HG03060 (cell line): ENCODE data around the gene DTNB.

ENCODE experiments used
- ATAC-seq: cut with Tn5 transposase; IDR thresholded peaks from one replicate; pipeline ENCODE4 v1.9.1; 2021; ENCODE audit warnings: low read depth, moderate number of reproducible peaks; ENCODE audit not compliant: unreplicated experiment

DTNB gene

DNA sequence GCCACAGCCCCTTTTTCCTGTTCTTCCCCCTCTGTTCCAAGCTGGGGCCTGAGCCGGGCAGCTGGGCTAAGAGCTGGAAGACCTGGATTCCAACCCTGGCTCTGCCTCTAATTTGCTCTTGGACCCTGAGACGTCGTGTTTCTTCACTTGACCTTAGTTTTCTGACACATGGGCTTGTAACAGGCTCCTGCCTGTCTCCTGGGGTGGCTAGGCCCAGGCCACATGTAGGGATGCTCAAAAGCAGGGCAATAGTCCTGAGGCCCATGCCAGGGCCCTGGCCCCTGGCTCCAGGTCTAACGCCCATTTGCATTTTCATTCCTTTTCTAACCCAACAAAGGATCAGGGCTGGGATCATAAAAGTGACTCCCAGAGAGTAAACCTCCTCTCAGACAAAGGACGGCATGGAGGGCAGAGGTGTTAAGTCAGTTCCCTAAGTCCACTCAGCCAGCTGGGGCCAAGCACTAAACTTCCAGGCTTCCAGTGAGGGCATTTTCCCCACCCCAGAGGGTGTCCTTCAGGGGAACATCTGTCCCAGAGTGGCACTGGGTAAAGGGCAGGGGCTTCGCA is 315.0 kb downstream of the DTNB start:
- ATAC-seq: no peak

DNA sequence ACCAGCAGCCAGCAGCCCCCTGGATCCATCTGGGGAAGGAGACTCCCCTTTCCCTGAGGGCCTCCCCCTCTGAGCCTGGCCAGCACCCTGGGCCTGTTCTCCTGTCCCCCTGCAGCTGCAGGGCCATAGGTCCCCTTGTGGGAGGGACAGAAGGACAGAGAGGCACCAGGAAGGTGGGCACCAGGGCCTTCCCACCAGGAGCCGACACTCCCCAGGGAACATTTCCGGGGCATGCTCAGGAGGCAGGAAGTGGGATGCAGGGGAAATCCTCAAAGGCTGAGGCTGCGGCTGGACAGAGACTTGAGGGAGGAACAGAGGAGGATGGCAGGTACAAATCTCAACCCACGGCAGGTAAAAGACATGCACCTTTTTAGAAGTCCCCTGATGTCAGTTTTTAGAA is 317.3 kb downstream of the DTNB start:
- ATAC-seq: no peak

DNA sequence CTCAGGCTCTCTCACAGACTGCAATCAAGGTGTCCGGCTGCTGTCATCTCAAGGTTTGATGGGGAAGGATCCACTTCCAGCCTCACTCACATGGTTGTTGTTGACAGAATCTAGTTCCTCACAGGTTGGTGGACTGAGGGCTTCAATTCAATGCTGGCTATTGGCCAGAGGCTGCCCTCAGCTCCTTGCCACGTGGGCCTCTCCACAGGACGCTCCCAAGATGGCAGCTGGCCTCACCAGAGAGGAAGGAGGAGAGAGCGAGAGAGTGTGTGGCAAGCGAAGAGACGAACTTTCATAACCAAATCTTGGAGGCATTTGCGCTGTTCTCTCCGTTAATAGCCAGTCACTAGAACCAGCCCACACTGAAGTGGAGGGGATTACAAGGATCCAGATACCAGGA is 318.1 kb downstream of the DTNB start:
- no peak for ATAC-seq

DNA sequence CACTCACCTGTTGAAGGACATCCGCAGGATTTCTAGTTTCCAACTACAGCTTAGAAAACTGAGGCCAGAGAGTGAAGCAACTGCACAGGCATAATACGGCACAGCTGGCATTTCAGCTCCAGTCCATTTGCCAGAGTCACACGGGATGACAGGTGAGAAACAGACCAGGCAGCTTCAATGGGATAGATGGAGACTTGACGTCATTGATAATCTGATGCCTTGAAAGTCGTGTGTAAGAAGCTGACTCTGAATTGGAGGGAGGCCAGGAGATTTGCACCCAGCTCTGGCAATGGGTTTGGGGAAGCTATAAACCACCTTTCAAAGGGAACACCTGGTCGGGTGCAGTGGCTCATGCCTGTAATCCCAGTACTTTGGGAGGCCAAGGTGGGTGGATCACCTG is 319.3 kb downstream of the DTNB start:
- ATAC-seq: no peak

DNA sequence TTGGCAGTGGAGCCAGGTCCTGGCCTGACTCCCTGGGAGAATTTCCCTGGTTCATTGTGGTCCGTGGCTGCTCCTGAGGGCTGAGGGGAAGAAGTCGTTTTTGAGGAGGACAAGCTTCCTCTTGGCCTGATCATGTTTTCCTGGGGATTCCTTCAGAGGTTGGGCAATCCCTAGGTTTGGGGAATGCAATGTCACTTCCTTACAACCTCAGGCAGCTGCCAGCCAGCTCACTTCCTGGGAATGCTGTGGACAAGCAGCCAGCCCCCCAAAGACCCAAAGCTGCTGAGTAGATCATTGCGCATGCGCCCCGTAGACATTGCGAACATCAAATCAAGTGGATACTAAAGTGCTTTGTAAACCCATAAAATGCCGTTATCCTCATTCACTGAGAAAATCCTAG is 324.0 kb downstream of the DTNB start:
- no peak for ATAC-seq

- ATAC-seq: no peak
These were observed 325.5 kb downstream of the DTNB start for GRCh38 chr2:25347846-25348245.

DNA sequence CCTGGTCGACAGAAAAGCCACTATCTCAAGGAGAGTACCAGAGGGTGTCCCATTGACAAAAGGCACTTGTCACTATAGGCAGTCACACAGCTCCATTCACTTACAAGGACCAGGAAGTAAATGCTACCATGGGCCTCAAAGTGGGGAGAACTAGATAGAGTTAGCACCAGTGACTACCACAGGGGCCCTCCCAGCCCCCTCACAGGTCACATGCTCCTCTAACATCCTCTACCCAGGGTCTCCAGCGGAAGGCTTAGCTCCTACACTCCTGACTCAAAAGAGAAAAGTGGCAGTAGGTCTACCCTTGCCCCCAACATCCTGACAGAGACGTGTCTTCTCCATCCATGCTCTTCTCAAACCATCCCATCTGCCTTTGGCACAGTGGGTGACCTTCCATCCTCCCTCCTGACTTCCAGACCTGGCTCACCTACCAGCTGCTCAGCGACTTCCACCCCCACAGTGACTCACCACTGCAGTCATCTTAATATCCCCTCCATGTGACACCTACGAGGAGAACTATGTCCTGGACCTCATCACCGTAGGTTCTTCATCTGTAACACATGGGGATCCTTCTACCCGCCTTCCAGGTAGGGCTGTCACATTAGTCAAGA is 326.1 kb downstream of the DTNB start:
- no peak for ATAC-seq

GRCh38 chr2:25343187-25343825 is 330.1 kb downstream of the DTNB start:
- no peak for ATAC-seq

- ATAC-seq: no peak
These were observed 330.8 kb downstream of the DTNB start for GRCh38 chr2:25342372-25343186.

DNA sequence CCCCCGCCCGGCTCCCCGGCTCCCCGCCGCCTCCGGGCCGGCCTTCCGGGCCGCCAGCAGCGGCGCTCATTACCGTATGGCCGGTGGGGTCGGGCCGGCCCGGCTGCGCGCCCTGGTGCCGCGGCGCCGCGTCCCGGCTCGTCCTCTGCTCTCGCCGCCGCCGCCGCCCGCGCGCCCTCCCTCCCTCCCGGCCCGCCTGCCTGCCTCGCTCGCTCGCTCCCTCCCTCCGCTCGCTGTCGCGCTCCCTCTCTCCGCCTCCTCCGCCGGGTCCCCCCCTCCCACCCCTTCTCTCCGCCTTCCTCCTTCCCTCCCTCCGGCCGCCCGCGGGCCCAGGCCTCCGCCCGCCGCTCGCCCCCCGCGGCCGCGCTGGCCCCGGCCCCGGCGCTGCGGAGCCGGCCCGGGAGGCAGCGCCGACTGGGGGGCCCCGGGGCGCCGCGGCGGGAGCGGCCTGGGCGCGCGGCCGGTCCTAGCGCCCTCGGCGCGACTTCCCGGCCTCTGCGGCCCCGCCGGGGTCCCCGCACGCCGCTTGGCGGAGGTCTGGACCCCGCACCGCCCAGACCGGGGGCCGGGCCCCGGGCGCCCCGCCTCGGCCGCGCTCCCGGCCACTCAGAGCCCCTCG is 331.5 kb downstream of the DTNB start, which contains the start of gene DNMT3A:
Gene DNMT3A (minus strand): TSS at position 173 of the 619 bp plus-strand sequence. CDS start 27,941 bp downstream, outside the sequence.
- no peak for ATAC-seq

- no peak for ATAC-seq
These were observed 332.2 kb downstream of the DTNB start for GRCh38 chr2:25341011-25341727.

- ATAC-seq: no peak
These were observed 333.0 kb downstream of the DTNB start for GRCh38 chr2:25340181-25340921.

DNA sequence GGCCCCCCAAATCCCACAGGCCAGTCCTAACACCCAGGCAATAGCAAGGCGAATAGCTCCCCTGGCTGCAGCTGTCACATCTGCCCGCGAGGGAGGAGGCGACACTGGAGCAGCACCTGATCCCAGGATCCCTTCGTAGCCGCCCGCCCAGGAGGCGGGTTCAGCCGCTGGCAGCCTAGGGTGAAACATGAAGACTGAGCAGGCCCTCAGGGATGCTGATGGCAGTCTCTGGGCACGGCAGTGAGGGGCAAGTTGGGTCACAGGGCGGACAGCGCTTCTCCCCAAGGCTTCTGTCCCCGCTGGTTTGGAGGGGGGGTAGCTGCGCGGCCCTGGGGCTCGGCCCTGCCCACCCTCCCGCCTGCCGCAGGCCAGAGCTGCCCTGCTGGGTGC is 333.6 kb downstream of the DTNB start:
- ATAC-seq: no peak

- no peak for ATAC-seq
These were observed 334.1 kb downstream of the DTNB start for GRCh38 chr2:25339211-25339674.

GRCh38 chr2:25338401-25338800 is 335.0 kb downstream of the DTNB start:
- ATAC-seq: no peak

- ATAC-seq: no peak
These were observed 335.5 kb downstream of the DTNB start for GRCh38 chr2:25337891-25338290.

GRCh38 chr2:25337276-25337675 is 336.1 kb downstream of the DTNB start:
- no peak for ATAC-seq

GRCh38 chr2:25336383-25336841 is 337.0 kb downstream of the DTNB start:
- ATAC-seq: no peak

GRCh38 chr2:25335971-25336370 is 337.4 kb downstream of the DTNB start:
- no peak for ATAC-seq
